Neural cell (in vitro differentiated cells): Measurements from ENCODE around the gene FUBP3. TPM values are rescaled to one million over a fixed set of nuclear protein-coding genes. Genes with fewer than 3 reads are reported as not detected.

Experiments used
- H2AFZ ChIP-seq: fragments of 200-600, 300-800 bp; sonication (generic), shearing (Covaris generic); 2 replicates; pipeline ENCODE4 v1.6.0; 2014; ENCODE audit warnings: low read depth, mild to moderate bottlenecking, antibody characterized with exemption, low read length, moderate library complexity
- H3F3A ChIP-seq: fragments of 200-600 bp; shearing (Covaris generic); 2 replicates; pipeline ENCODE4 v1.6.1; 2016; ENCODE audit warnings: mild to moderate bottlenecking, moderate library complexity, mixed read lengths, antibody characterized with exemption, low read length; ENCODE audit not compliant: insufficient read depth, poor library complexity, severe bottlenecking
- H3K27ac ChIP-seq: fragments of 200-600, 300-800 bp; sonication (generic), shearing (Covaris generic); 2 replicates; pipeline ENCODE4 v1.5.1; 2014; ENCODE audit warnings: mild to moderate bottlenecking, low read length, moderate library complexity
- H3K27me3 ChIP-seq: fragments of 300-800, 200-600 bp; sonication (generic), shearing (Covaris generic); 2 replicates; pipeline ENCODE4 v1.6.0; 2014; ENCODE audit warnings: mild to moderate bottlenecking, low read depth, low read length, moderate library complexity; ENCODE audit not compliant: insufficient read depth
- H3K36me3 ChIP-seq: fragments of 300-800, 200-600 bp; sonication (generic), shearing (Covaris generic); 2 replicates; pipeline ENCODE4 v1.5.1; 2014; ENCODE audit warnings: mild to moderate bottlenecking, antibody characterized with exemption, low read length, moderate library complexity; ENCODE audit not compliant: insufficient read depth
- H3K4me2 ChIP-seq: fragments of 300-800, 200-600 bp; sonication (generic), shearing (Covaris generic); 2 replicates; pipeline ENCODE4 v1.6.0; 2014; ENCODE audit warnings: mild to moderate bottlenecking, low read length
- H3K4me3 ChIP-seq: fragments of 300-800, 200-600 bp; sonication (generic), shearing (Covaris generic); 2 replicates; pipeline ENCODE4 v1.5.1; 2014; ENCODE audit warnings: mild to moderate bottlenecking, low read length, moderate library complexity
- H3K79me2 ChIP-seq: fragments of 200-600 bp; shearing (Covaris generic); replicated peaks from 2 replicates; pipeline ENCODE4 v1.6.0; 2014; ENCODE audit warnings: mild to moderate bottlenecking, low read length, moderate library complexity; ENCODE audit not compliant: insufficient read depth
- H3K9ac ChIP-seq: fragments of 300-800, 200-600 bp; sonication (generic), shearing (Covaris generic); 2 replicates; pipeline ENCODE4 v1.6.1; 2016; ENCODE audit warnings: mild to moderate bottlenecking, low read length, mixed read lengths
- H3K9me2 ChIP-seq: fragments of 200-600 bp; shearing (Covaris generic); 2 replicates; pipeline ENCODE4 v1.6.1; 2016; ENCODE audit warnings: mild to moderate bottlenecking, low read length, mixed read lengths; ENCODE audit not compliant: insufficient read depth
- H3K9me3 ChIP-seq: fragments of 200-600, 300-800 bp; sonication (generic), shearing (Covaris generic); 2 replicates; pipeline ENCODE4 v1.6.1; 2016; ENCODE audit warnings: mild to moderate bottlenecking, mixed run types, low read length, moderate library complexity, mixed read lengths
- H4K20me1 ChIP-seq: fragments of 200-600 bp; shearing (Covaris generic); 2 replicates; pipeline ENCODE4 v1.6.1; 2016; ENCODE audit warnings: mild to moderate bottlenecking, mixed run types; ENCODE audit not compliant: insufficient read depth
- EP300 ChIP-seq: fragments of 450-650 bp; conservative IDR thresholded peaks from 2 replicates; pipeline ENCODE4 v1.6.1; 2014; ENCODE audit warnings: antibody characterized with exemption, mild to moderate bottlenecking, moderate library complexity; ENCODE audit not compliant: poor library complexity, severe bottlenecking
- EZH2 ChIP-seq: fragments of 200-600, 300-800 bp; shearing (Covaris generic), sonication (generic); IDR thresholded peaks from 2 replicates; pipeline ENCODE4 v1.6.1; 2014; ENCODE audit warnings: antibody characterized with exemption, low read length, borderline replicate concordance, mild to moderate bottlenecking; ENCODE audit not compliant: insufficient read depth, poor library complexity, severe bottlenecking
- MXI1 ChIP-seq: fragments of 450-650 bp; conservative IDR thresholded peaks from 2 replicates; pipeline ENCODE4 v1.6.1; 2014; ENCODE audit warnings: antibody characterized with exemption, mild to moderate bottlenecking; ENCODE audit not compliant: poor library complexity, severe bottlenecking
- POLR2AphosphoS5 ChIP-seq: IDR thresholded peaks from 2 replicates; pipeline ENCODE4 v1.6.1; 2012
- RAD21 ChIP-seq: fragments of 450-650 bp; conservative IDR thresholded peaks from 2 replicates; pipeline ENCODE4 v1.6.1; 2014; ENCODE audit warnings: antibody characterized with exemption, mild to moderate bottlenecking, moderate library complexity
- SMC3 ChIP-seq: fragments of 450-650 bp; conservative IDR thresholded peaks from 2 replicates; pipeline ENCODE4 v1.6.1; 2014; ENCODE audit warnings: antibody characterized with exemption, mild to moderate bottlenecking, moderate library complexity; ENCODE audit not compliant: poor library complexity
- TAF1 ChIP-seq: IDR thresholded peaks from 2 replicates; pipeline ENCODE4 v1.6.1; 2012; ENCODE audit warnings: low read depth
- polyA minus RNA-seq: library from RNA; depleted of rRNA, polyadenylated mRNA; stranded (reverse); fragments of >200 nt; gene quantifications from 2 replicates; pipeline ENCODE4 v1.2.3, GENCODE V29; 2014
- polyA plus RNA-seq: library from polyadenylated mRNA; depleted of rRNA; stranded (reverse); fragments of >200 nt; gene quantifications from 2 replicates; pipeline ENCODE4 v1.2.3, GENCODE V29; 2014
- TF ChIP-seq, protein P1 (sequence below): IDR thresholded peaks from 2 replicates; pipeline ENCODE4 v1.6.1; 2012; ENCODE audit warnings: borderline replicate concordance
- TF ChIP-seq, protein P2 (sequence below): fragments of 450-650 bp; IDR thresholded peaks from 2 replicates; pipeline ENCODE4 v1.5.1; 2014; ENCODE audit warnings: antibody characterized with exemption, mild to moderate bottlenecking, moderate library complexity; ENCODE audit not compliant: poor library complexity, severe bottlenecking

Gene FUBP3, protein sequence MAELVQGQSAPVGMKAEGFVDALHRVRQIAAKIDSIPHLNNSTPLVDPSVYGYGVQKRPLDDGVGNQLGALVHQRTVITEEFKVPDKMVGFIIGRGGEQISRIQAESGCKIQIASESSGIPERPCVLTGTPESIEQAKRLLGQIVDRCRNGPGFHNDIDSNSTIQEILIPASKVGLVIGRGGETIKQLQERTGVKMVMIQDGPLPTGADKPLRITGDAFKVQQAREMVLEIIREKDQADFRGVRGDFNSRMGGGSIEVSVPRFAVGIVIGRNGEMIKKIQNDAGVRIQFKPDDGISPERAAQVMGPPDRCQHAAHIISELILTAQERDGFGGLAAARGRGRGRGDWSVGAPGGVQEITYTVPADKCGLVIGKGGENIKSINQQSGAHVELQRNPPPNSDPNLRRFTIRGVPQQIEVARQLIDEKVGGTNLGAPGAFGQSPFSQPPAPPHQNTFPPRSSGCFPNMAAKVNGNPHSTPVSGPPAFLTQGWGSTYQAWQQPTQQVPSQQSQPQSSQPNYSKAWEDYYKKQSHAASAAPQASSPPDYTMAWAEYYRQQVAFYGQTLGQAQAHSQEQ
- polyA plus RNA-seq (59.3 and 70.5 TPM in 2 replicates), polyA minus RNA-seq (55.8 and 60.4 TPM in 2 replicates)

DNA sequence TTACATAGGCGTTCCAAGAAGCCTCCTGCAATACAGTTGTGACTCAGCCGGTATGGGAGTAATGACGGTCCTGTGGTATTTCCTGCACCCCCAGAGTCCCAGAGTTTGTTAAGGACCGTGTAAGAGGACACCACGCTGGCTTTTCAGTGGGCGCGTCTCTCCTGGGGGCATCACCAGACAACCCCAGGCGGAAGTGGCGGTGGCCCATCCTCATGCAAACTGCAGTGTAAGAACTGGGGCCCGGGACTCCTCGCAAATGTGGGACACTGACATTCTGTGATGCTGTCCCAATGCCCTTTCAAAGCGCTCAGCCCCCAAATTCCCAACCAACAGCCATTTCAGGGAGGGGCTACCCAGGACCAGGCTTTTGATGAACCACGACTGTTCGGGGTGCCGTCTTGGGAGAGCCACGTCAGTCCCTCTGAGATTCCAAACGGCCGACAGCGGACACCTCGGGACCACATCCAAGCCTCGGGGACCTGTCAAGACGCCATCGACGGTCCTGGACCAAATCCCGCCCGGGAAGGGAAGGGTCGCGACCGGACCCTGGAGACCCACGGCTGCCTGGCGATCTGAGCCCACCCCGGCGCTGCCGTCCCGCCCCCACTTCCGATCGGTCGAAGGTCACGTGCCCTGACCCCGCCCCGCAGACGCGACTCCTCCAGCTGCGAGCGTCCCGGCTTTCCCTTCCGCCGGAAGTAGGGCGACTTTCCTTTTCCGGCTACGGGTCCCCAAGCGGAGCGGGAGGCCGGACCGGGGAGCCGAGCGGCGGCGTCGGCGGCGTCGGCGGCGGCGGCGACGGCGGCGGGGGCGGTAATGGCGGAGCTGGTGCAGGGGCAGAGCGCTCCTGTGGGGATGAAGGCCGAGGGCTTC lies at the start of gene FUBP3:
TSS of gene FUBP3 (plus strand) at position 713 of the 873 bp plus-strand sequence. CDS start at position 817, 104 bp downstream.
- H3K9ac ChIP-seq = peak within 1 kb of the TSS; percentile 91
- no peaks in the 10 kb centered on the region for H3K9me2 ChIP-seq
- TF ChIP-seq EZH2 (no peak), EP300 (peak; percentile 55), SMC3 (peak; percentile 49), POLR2AphosphoS5 (peak; percentile 90), MXI1 (peak; percentile 74), RAD21 (peak; percentile 62), TAF1 (no peak)
- TF ChIP-seq, protein P1, sequence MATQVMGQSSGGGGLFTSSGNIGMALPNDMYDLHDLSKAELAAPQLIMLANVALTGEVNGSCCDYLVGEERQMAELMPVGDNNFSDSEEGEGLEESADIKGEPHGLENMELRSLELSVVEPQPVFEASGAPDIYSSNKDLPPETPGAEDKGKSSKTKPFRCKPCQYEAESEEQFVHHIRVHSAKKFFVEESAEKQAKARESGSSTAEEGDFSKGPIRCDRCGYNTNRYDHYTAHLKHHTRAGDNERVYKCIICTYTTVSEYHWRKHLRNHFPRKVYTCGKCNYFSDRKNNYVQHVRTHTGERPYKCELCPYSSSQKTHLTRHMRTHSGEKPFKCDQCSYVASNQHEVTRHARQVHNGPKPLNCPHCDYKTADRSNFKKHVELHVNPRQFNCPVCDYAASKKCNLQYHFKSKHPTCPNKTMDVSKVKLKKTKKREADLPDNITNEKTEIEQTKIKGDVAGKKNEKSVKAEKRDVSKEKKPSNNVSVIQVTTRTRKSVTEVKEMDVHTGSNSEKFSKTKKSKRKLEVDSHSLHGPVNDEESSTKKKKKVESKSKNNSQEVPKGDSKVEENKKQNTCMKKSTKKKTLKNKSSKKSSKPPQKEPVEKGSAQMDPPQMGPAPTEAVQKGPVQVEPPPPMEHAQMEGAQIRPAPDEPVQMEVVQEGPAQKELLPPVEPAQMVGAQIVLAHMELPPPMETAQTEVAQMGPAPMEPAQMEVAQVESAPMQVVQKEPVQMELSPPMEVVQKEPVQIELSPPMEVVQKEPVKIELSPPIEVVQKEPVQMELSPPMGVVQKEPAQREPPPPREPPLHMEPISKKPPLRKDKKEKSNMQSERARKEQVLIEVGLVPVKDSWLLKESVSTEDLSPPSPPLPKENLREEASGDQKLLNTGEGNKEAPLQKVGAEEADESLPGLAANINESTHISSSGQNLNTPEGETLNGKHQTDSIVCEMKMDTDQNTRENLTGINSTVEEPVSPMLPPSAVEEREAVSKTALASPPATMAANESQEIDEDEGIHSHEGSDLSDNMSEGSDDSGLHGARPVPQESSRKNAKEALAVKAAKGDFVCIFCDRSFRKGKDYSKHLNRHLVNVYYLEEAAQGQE = peak; percentile 38
- H3K4me2 ChIP-seq = peak within 1 kb of the TSS; percentile 99
- peak within 1 kb of the TSS; percentile 73 for H3K27ac ChIP-seq
- H3K79me2 ChIP-seq = peaks cover 31% of the 10 kb centered on the region
- no peaks in the 10 kb centered on the region for H3K36me3 ChIP-seq
- H3K27me3 ChIP-seq = no peaks in the 10 kb centered on the region
- H2AFZ ChIP-seq = peak within 1 kb of the TSS; percentile 94
- peak within 1 kb of the TSS; percentile 97 for H3K4me3 ChIP-seq
- no peaks in the 10 kb centered on the region for H3F3A ChIP-seq
- no peaks in the 10 kb centered on the region for H3K9me3 ChIP-seq
- H4K20me1 ChIP-seq = no peaks in the 10 kb centered on the region

DNA sequence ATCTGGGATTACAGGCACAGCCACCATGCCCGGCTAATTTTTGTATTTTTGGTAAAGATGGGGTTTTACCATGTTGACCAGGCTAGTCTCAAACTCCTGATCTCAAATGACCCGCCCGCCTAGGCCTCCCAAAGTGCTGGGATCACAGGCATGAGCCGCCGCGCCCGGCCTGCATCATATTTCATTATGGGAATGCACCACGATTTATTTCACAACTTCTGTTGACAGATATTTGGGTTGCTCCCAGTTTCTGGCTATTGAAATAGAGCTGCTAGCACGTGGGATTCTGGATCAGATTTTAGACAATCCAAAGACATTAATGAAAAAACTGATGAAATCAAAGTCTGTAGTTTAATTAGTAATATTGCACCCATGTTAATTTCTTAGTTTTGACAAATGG lies 48.4 kb upstream of the FUBP3 start:
- H4K20me1 ChIP-seq = no peaks in the 10 kb centered on the region
- H2AFZ ChIP-seq = no peak overlapping the region
- no peaks in the 10 kb centered on the region for H3K9me2 ChIP-seq
- TF ChIP-seq RAD21 = no peak
- TF ChIP-seq SMC3 = no peak
- TF ChIP-seq EP300 = no peak
- no peak for TF ChIP-seq MXI1
- no peak for TF ChIP-seq EZH2
- no peak for TF ChIP-seq POLR2AphosphoS5
- TF ChIP-seq TAF1 = no peak
- TF ChIP-seq, protein P1 = no peak
- TF ChIP-seq, protein P2, sequence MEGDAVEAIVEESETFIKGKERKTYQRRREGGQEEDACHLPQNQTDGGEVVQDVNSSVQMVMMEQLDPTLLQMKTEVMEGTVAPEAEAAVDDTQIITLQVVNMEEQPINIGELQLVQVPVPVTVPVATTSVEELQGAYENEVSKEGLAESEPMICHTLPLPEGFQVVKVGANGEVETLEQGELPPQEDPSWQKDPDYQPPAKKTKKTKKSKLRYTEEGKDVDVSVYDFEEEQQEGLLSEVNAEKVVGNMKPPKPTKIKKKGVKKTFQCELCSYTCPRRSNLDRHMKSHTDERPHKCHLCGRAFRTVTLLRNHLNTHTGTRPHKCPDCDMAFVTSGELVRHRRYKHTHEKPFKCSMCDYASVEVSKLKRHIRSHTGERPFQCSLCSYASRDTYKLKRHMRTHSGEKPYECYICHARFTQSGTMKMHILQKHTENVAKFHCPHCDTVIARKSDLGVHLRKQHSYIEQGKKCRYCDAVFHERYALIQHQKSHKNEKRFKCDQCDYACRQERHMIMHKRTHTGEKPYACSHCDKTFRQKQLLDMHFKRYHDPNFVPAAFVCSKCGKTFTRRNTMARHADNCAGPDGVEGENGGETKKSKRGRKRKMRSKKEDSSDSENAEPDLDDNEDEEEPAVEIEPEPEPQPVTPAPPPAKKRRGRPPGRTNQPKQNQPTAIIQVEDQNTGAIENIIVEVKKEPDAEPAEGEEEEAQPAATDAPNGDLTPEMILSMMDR = no peak
- no peak overlapping the region for H3K4me2 ChIP-seq
- no peak overlapping the region for H3K4me3 ChIP-seq
- H3K27me3 ChIP-seq = no peaks in the 10 kb centered on the region
- no peak overlapping the region for H3K9ac ChIP-seq
- H3K79me2 ChIP-seq = no peaks in the 10 kb centered on the region
- H3K9me3 ChIP-seq = no peaks in the 10 kb centered on the region
- no peaks in the 10 kb centered on the region for H3F3A ChIP-seq
- H3K36me3 ChIP-seq = no peaks in the 10 kb centered on the region
- H3K27ac ChIP-seq = no peak overlapping the region
